Measurements from ENCODE around the gene ATG7.

Gene ATG7

DNA sequence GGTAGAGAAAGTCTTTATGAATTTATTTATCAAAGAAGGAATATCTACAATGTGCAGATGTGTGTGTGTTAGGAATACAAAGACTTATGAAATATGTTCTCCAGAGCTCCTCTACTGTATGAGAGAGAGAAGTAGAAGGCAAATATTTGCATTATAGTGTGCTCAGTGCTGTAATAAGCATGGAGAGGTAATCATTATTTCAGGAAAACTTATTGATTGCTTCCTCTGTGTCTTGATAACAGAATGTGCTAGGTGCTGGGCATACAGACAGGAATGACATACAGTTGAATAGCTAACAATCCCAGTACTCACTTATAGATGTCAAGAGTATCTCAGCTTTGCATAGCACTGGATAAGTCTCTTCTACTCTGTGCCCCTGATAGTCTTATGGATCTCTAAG, 30.2 kb downstream of the ATG7 start:
- H3K27ac ChIP-seq, result no peak overlapping the region
- TF ChIP-seq, protein P1, sequence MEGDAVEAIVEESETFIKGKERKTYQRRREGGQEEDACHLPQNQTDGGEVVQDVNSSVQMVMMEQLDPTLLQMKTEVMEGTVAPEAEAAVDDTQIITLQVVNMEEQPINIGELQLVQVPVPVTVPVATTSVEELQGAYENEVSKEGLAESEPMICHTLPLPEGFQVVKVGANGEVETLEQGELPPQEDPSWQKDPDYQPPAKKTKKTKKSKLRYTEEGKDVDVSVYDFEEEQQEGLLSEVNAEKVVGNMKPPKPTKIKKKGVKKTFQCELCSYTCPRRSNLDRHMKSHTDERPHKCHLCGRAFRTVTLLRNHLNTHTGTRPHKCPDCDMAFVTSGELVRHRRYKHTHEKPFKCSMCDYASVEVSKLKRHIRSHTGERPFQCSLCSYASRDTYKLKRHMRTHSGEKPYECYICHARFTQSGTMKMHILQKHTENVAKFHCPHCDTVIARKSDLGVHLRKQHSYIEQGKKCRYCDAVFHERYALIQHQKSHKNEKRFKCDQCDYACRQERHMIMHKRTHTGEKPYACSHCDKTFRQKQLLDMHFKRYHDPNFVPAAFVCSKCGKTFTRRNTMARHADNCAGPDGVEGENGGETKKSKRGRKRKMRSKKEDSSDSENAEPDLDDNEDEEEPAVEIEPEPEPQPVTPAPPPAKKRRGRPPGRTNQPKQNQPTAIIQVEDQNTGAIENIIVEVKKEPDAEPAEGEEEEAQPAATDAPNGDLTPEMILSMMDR (conservative IDR thresholded peaks at IDR 0.05), result no peak

DNA sequence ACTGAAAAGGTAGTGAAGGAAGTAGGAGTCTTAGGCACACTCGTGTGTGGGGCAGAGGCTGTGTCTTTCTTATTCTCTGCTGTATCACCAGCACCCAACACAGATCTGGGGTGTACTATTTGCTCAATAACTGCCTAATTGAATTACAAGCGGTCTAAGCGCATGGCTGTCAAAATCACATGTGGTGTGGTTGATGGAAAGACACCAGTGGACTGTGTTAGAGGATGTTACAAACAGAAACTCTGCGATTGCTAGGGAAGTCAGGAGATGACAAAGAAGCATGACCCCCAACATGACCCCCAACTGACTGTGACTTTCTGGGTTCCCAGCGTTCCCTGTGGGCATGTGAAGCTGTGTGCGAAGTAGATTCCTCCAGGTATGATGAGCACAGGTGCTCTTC, 32.0 kb downstream of the ATG7 start:
- TF ChIP-seq, protein P1 (conservative IDR thresholded peaks at IDR 0.05), result no peak
- no peak overlapping the region for H3K27ac ChIP-seq

DNA sequence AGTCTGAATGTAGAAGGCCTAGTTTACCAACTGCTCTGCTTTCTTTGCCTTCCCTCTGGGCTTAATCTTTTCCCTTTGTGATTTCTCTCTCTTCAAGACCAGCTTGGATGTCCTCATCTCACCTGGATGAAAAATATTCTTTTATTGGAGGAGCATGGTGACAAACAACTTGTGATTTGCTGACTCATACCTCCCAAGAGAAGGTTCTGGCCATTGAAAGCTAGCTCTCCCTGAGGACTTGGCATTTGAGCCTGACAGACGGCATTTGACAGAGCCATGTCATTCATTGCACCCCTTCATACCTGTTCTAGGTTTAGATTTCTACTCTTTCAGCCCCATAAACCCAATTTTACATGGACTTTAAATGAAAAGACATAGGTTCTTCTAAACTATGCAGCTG, 33.3 kb downstream of the ATG7 start:
- TF ChIP-seq, protein P1 (conservative IDR thresholded peaks at IDR 0.05), result no peak
- no peak overlapping the region for H3K27ac ChIP-seq

DNA sequence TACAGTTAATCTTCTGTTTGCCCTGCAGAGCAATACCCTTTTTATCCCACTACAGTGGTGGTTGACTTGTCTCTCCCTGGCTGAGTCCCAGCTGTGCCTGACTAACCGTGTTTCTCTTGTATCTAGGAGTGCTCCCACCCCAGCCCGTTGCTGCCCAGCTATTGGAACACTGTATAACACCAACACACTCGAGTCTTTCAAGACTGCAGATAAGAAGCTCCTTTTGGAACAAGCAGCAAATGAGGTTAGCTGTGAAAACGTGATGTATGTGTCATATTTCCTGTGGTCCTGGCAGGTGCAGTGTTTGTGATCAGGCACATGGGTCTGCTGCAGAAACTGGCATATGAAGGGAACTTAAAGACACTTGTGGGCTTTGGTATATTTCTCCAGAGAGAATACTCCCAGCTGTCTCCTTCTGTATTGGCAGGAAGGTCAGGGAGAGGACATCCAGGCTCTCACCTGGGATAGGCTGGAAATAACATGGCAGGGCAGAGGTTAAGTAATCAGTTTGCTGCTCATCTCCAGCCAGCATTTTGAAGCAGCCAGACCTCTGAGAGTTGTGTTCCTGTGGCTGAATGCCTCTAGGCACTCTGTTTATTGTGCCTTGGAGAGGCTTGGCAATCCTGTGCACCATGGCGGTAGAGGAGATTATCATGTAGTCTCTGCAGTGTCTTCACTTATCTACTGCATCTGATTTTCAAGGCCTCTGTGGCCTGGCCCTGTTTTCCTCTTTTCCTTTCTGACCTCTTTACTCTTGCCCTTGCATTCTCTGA, 34.8 kb downstream of the ATG7 start:
- no peak overlapping the region for H3K27ac ChIP-seq
- TF ChIP-seq, protein P1 (conservative IDR thresholded peaks at IDR 0.05), result no peak

- H3K27ac ChIP-seq, result no peak overlapping the region
- TF ChIP-seq, protein P1 (conservative IDR thresholded peaks at IDR 0.05), result no peak
Measured at GRCh38 chr3:11307830-11308432, 35.7 kb downstream of the ATG7 start.

DNA sequence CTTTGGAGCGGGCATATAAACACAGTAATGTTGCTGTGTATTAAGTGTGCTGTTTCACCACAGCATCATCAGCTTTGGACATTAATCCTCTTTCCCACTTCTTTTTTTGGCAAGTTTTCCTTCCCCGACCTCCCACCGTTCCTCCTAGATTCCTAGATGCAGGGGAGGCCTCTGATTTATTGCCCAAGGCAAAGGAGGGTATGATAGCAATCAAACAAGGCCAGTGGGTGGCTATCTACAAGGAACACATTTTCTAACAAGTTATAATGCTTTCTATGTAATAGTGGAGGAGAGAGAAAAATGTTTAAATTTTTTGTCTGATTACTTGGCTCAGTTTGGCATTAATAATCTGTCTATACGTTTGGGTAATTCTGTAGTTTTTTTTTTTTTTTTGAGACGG, 38.1 kb downstream of the ATG7 start:
- TF ChIP-seq, protein P1 (conservative IDR thresholded peaks at IDR 0.05), result no peak
- H3K27ac ChIP-seq, result no peak overlapping the region

- TF ChIP-seq, protein P1 (conservative IDR thresholded peaks at IDR 0.05), result no peak
- no peak overlapping the region for H3K27ac ChIP-seq
Measured at GRCh38 chr3:11312166-11312565, 40.0 kb downstream of the ATG7 start.

Measured in VCaP (cell line).